Measurements from ENCODE around the gene FBXW8. TPM values are rescaled to one million over a fixed set of nuclear protein-coding genes. Genes with fewer than 3 reads are reported as not detected.

The FBXW8 gene
- total and polyA plus RNA-seq, 2 donors (not counting 1 experiment from before 2014, with no cell fraction given), result 12.1 to 23.5 TPM

GRCh38 chr12:116964054-116965050 is 53.6 kb downstream of the FBXW8 start:
- ChIA-PET POLR2A (no interaction called here), CTCF (no interaction called here)
- TF ChIP-seq EZH2 (IDR thresholded peaks at IDR 0.05; ENCODE audit: borderline replicate concordance, insufficient read depth, low read depth, low read length, poor library complexity, severe bottlenecking) (no peak), CTCF (IDR thresholded peaks at IDR 0.05) (no peak)
- peaks cover 1 to 29% of the 10 kb centered on the region in 2 experiments for H3K36me3 ChIP-seq (replicated peaks in 1 of 2; ENCODE audit: control extremely low read depth in 1 of 2, control insufficient read depth in 1 of 2, extremely low read depth in 1 of 2, insufficient read depth in 2 of 2, low read length in 1 of 2)
- no peak overlapping the region for H3K4me3 ChIP-seq (ENCODE audit: control extremely low read depth in 1 of 5, extremely low read depth in 1 of 5, insufficient read depth in 1 of 5, low read depth in 2 of 5, low read length in 4 of 5)
- Mint-ChIP-seq H3K27ac (no peak overlapping the region), H3K9me3 (ENCODE audit: insufficient read depth) (no peaks in the 10 kb centered on the region), H3K27me3 (no peaks in the 10 kb centered on the region), H3K4me3 (no peak overlapping the region), H3K4me1 (peaks cover 23% of the 10 kb centered on the region)
- H3K4me2 ChIP-seq (replicated peaks; ENCODE audit: low read depth, low read length, poor library complexity, severe bottlenecking), result no peak overlapping the region
- intact Hi-C loops (cut with micrococcal nuclease), result no loop called here
- H2AFZ ChIP-seq (ENCODE audit: insufficient read depth, low read depth, low read length, poor library complexity, severe bottlenecking), result no peak overlapping the region
- no peaks in the 10 kb centered on the region for H3K27me3 ChIP-seq (replicated peaks in 1 of 4; ENCODE audit: control extremely low read depth in 1 of 4, control insufficient read depth in 3 of 4, insufficient read depth in 4 of 4, low read length in 3 of 4)
- no peaks in the 10 kb centered on the region for H3K79me2 ChIP-seq (ENCODE audit: control insufficient read depth, insufficient read depth, low read length)
- WGBS (ENCODE audit: insufficient coverage), result 91% methylated on average over 7 of the region's 14 CpGs
- DNase-seq (no peak), ATAC-seq (ENCODE audit: low read depth) (no peak)
- no peaks in the 10 kb centered on the region for H4K20me1 ChIP-seq (ENCODE audit: control insufficient read depth, insufficient read depth, low read length, poor library complexity, severe bottlenecking)
- H3K4me1 ChIP-seq (ENCODE audit: control insufficient read depth in 2 of 2, insufficient read depth in 2 of 2, low read length in 2 of 2), result peaks cover 8 to 12% of the 10 kb centered on the region in 2 donors
- no peak overlapping the region for H3K27ac ChIP-seq (ENCODE audit: low read length in 2 of 2)
- no peaks in the 10 kb centered on the region for H3K9me3 ChIP-seq (ENCODE audit: control extremely low read depth in 1 of 3, control insufficient read depth in 2 of 3, insufficient read depth in 1 of 3, low read length in 2 of 3)
- no peak overlapping the region for H3K9ac ChIP-seq (ENCODE audit: low read length)

- H2AFZ ChIP-seq (ENCODE audit: insufficient read depth, low read depth, low read length, poor library complexity, severe bottlenecking), result no peak overlapping the region
- POLR2A ChIA-PET, result no interaction called here
- Mint-ChIP-seq H3K4me1 (peaks cover 19% of the 10 kb centered on the region), H3K9me3 (ENCODE audit: insufficient read depth) (no peaks in the 10 kb centered on the region), H3K27me3 (no peaks in the 10 kb centered on the region), H3K4me3 (no peak overlapping the region), H3K27ac (no peak overlapping the region)
- TF ChIP-seq EZH2 (IDR thresholded peaks at IDR 0.05; ENCODE audit: borderline replicate concordance, insufficient read depth, low read depth, low read length, poor library complexity, severe bottlenecking), result no peak
- no peak for TF ChIP-seq CTCF (IDR thresholded peaks at IDR 0.05)
- H3K36me3 ChIP-seq (replicated peaks in 1 of 2; ENCODE audit: control extremely low read depth in 1 of 2, control insufficient read depth in 1 of 2, extremely low read depth in 1 of 2, insufficient read depth in 2 of 2, low read length in 1 of 2), result peaks cover 1 to 30% of the 10 kb centered on the region in 2 experiments
- intact Hi-C loops (cut with micrococcal nuclease), result no loop called here
- H3K4me1 ChIP-seq (ENCODE audit: control insufficient read depth in 2 of 2, insufficient read depth in 2 of 2, low read length in 2 of 2), result peaks cover 0 to 7% of the 10 kb centered on the region in 2 donors
- DNase-seq (no peak), ATAC-seq (ENCODE audit: low read depth) (no peak)
- CTCF ChIA-PET, result no interaction called here
- no peak overlapping the region for H3K9ac ChIP-seq (ENCODE audit: low read length)
- no peaks in the 10 kb centered on the region for H3K27me3 ChIP-seq (replicated peaks in 1 of 4; ENCODE audit: control extremely low read depth in 1 of 4, control insufficient read depth in 3 of 4, insufficient read depth in 4 of 4, low read length in 3 of 4)
- no peak overlapping the region for H3K27ac ChIP-seq (ENCODE audit: low read length in 2 of 2)
- no peaks in the 10 kb centered on the region for H3K79me2 ChIP-seq (ENCODE audit: control insufficient read depth, insufficient read depth, low read length)
- no peak overlapping the region for H3K4me2 ChIP-seq (replicated peaks; ENCODE audit: low read depth, low read length, poor library complexity, severe bottlenecking)
- no peaks in the 10 kb centered on the region for H4K20me1 ChIP-seq (ENCODE audit: control insufficient read depth, insufficient read depth, low read length, poor library complexity, severe bottlenecking)
- 59% methylated on average over 5 of the region's 5 CpGs for WGBS (ENCODE audit: insufficient coverage)
- H3K4me3 ChIP-seq (ENCODE audit: control extremely low read depth in 1 of 5, extremely low read depth in 1 of 5, insufficient read depth in 1 of 5, low read depth in 2 of 5, low read length in 4 of 5), result no peak overlapping the region
- no peaks in the 10 kb centered on the region for H3K9me3 ChIP-seq (ENCODE audit: control extremely low read depth in 1 of 3, control insufficient read depth in 2 of 3, insufficient read depth in 1 of 3, low read length in 2 of 3)
Observed at GRCh38 chr12:116968986-116969385, 58.2 kb downstream of the FBXW8 start.
